ENCODE results near the gene NSMF.

The NSMF gene

GRCh38 chr9:137423514-137424291 is 35.4 kb downstream of the NSMF start (continued):
- TF ChIP-seq ZNF10 (tag by site-specific recombination; IDR thresholded peaks at IDR 0.05): no peak
- TF ChIP-seq PRDM4 (tag by site-specific recombination; IDR thresholded peaks at IDR 0.05): no peak
- no peak for TF ChIP-seq ZNF785 (tag by site-specific recombination; IDR thresholded peaks at IDR 0.05)
- TF ChIP-seq ZBTB11 (tag by site-specific recombination; conservative IDR thresholded peaks at IDR 0.05; ENCODE audit: low read depth): no peak
- TF ChIP-seq ZNF274 (IDR thresholded peaks at IDR 0.05; ENCODE audit: low read length): no peak
- no peak for TF ChIP-seq ZNF274 (tag by site-specific recombination; IDR thresholded peaks at IDR 0.05; ENCODE audit: borderline replicate concordance)
- no peak for TF ChIP-seq ZNF37A (tag by site-specific recombination; IDR thresholded peaks at IDR 0.05)
- TF ChIP-seq YY1 (tag by site-specific recombination; IDR thresholded peaks at IDR 0.05): no peak
- TF ChIP-seq ZIC2 (tag by site-specific recombination; IDR thresholded peaks at IDR 0.05): peak; percentile 69
- TF ChIP-seq ZNF660 (tag by site-specific recombination; IDR thresholded peaks at IDR 0.05): no peak
- TF ChIP-seq ZNF140 (tag by site-specific recombination; IDR thresholded peaks at IDR 0.05): no peak
- 0 out of 2 replicates have a peak, but pooled peaks have one; percentile 12 for TF ChIP-seq ZNF677 (tag by site-specific recombination; IDR thresholded peaks at IDR 0.05)

- Histone ChIP-seq H3K36me3 (ENCODE audit: control insufficient read depth in 2 of 2, insufficient read depth in 1 of 2, low read length in 2 of 2) (no peaks in the 10 kb centered on the region; a peak in 1 of 3 replicates), H3K4me3 (ENCODE audit: low read depth, low read length) (peak within 1 kb of the TSS; percentile 85), H3K27ac (ENCODE audit: extremely low read depth, low read depth, low read length) (peak within 1 kb of the TSS; percentile 86), H3K9me3 (ENCODE audit: control insufficient read depth, insufficient read depth, low read depth, low read length) (no peaks in the 10 kb centered on the region), H3K4me1 (ENCODE audit: control insufficient read depth, insufficient read depth, low read length) (peaks cover 9% of the 10 kb centered on the region)
- CTCF ChIA-PET: interaction anchor here (0.6 to 4.0 kb wide), 32 partner anchors 8 to 1316 kb away, joined by 3 to 35 read pairs (median 4); partner anchors contain the start of genes EHMT1 and ENTPD8
- POLR2A ChIA-PET: interaction anchor here (0.6 to 2.1 kb wide), 31 partner anchors 8 to 353 kb away, joined by 3 to 27 read pairs (median 5); partner anchors contain the start of genes ENTPD8, MRPL41, NELFB and NRARP
- TF ChIP-seq GLIS2 (tag by site-specific recombination; IDR thresholded peaks at IDR 0.05): peak; percentile 65
- 0 out of 2 replicates have a peak, but pooled peaks have one; percentile 16 for TF ChIP-seq ZNF596 (tag by site-specific recombination; IDR thresholded peaks at IDR 0.05)
- TF ChIP-seq ZBTB48 (tag by site-specific recombination; IDR thresholded peaks at IDR 0.05): no peak
- TF ChIP-seq ZNF660 (tag by site-specific recombination; IDR thresholded peaks at IDR 0.05): peak; percentile 97
- no peak for TF ChIP-seq PRDM2 (tag by site-specific recombination; IDR thresholded peaks at IDR 0.05; ENCODE audit: borderline replicate concordance)
- peak; percentile 68; the same call in 1 of the 2 replicates for TF ChIP-seq ZNF184 (tag by site-specific recombination; IDR thresholded peaks at IDR 0.05)
- peak; percentile 85 for TF ChIP-seq SP3 (tag by site-specific recombination; IDR thresholded peaks at IDR 0.05)
- TF ChIP-seq ZNF677 (tag by site-specific recombination; IDR thresholded peaks at IDR 0.05): 0 out of 2 replicates have a peak, but pooled peaks have one; percentile 25
- TF ChIP-seq ZNF19 (tag by site-specific recombination; IDR thresholded peaks at IDR 0.05; ENCODE audit: low read depth): no peak
- no peak for TF ChIP-seq ZNF670 (tag by site-specific recombination; IDR thresholded peaks at IDR 0.05; ENCODE audit: low read depth)
- 0 out of 2 replicates have a peak, but pooled peaks have one; percentile 32 for TF ChIP-seq ZBTB1 (tag by site-specific recombination; IDR thresholded peaks at IDR 0.05)
- peak; percentile 98 for TF ChIP-seq KLF8 (tag by site-specific recombination; IDR thresholded peaks at IDR 0.05)
- no peak for TF ChIP-seq ZNF658 (tag by site-specific recombination; IDR thresholded peaks at IDR 0.05)
These were observed 36.3 kb downstream of the NSMF start, which contains the start of the genes EXD3 and NOXA1 for GRCh38 chr9:137422604-137423513. Gene EXD3, minus strand, starts transcription at chr9:137423162. Its CDS starts 27,805 bp downstream, at chr9:137395357. Gene NOXA1, plus strand, starts transcription at chr9:137423393. Its CDS starts 137 bp downstream, at chr9:137423530.

Measured in HEK293 (cell line).